ENCODE measurements around the gene UBE2L6.

Gene UBE2L6

DNA sequence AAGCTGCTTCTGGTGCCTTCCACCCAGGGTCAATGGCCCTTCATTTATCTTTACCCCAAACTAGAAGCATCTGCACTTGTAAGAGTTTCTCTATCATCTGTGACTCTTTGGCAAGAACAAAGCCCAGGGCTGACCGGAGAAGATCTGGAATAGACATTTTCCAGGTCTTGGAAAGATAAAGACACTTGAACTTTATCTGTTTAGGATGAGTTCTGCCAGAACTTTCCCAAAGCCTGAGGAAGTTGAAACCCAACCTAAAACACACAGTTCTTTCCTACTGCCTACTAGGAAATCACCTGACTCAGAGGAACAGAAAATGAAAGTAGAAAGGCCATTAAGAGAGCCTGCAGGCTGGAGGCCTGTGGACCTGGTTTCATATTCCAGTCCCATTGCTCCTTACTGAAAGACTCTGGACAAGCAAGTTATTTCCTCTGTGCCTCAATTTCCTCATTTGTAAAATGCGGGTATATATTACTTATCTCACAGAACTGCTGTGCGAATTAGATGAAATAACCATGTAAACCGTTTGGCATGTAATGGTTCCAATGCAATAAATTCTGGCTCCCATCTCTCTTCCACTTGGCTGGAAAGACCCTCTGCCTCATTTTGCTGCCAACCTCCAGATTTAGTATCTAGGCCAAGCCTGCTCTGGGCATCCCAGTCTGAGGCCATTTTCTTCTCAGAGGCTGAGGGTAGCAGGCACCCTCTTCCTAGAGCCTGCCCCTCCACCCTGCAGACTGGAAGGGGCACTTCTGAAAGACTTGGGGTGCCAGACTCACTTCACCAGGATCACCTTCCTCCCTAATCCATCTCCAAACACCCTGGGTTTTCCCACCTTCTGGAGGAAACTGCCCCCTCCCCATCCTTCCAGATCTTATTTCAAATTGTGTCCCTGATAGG, 1.2 kb downstream of the UBE2L6 start:
- TF ChIP-seq POLR2A (IDR thresholded peaks at IDR 0.05; ENCODE audit: extremely low read depth, insufficient read length) = no peak
- no peak for TF ChIP-seq MYC (IDR thresholded peaks at IDR 0.05; ENCODE audit: low read depth, low read length)
- TF ChIP-seq, protein P1, sequence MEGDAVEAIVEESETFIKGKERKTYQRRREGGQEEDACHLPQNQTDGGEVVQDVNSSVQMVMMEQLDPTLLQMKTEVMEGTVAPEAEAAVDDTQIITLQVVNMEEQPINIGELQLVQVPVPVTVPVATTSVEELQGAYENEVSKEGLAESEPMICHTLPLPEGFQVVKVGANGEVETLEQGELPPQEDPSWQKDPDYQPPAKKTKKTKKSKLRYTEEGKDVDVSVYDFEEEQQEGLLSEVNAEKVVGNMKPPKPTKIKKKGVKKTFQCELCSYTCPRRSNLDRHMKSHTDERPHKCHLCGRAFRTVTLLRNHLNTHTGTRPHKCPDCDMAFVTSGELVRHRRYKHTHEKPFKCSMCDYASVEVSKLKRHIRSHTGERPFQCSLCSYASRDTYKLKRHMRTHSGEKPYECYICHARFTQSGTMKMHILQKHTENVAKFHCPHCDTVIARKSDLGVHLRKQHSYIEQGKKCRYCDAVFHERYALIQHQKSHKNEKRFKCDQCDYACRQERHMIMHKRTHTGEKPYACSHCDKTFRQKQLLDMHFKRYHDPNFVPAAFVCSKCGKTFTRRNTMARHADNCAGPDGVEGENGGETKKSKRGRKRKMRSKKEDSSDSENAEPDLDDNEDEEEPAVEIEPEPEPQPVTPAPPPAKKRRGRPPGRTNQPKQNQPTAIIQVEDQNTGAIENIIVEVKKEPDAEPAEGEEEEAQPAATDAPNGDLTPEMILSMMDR (IDR thresholded peaks at IDR 0.05; ENCODE audit: low read depth, low read length) = no peak
- TF ChIP-seq, protein P2, sequence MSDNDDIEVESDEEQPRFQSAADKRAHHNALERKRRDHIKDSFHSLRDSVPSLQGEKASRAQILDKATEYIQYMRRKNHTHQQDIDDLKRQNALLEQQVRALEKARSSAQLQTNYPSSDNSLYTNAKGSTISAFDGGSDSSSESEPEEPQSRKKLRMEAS (IDR thresholded peaks at IDR 0.05; ENCODE audit: low read depth, low read length) = no peak
- H3K4me3 ChIP-seq (ENCODE audit: low read depth, low read length) = peak overlapping the region; percentile 34
- DNase-seq (ENCODE audit: low read depth) = peak; percentile 46

DNA sequence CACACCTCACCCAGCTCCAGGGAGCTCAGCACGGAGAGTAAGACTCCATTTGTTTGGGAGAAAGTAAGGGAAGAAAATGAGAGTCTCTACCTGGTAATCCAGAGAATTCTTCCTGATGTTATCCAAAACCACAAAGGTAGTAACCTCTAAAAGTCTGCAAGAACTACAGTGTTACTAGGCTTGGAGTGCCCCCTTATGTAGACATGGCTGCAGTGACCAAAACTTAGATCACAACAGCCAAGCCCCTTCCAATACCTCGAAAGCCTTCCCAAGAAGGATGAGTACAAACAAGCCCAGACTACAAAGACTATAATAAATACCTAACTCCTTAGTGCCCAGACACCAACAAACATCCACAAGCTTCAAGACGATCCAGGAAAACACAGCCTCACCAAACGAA, 4.9 kb downstream of the UBE2L6 start:
- H3K4me3 ChIP-seq (ENCODE audit: low read depth, low read length) = no peak overlapping the region
- DNase-seq (ENCODE audit: low read depth) = no peak
- TF ChIP-seq MYC (IDR thresholded peaks at IDR 0.05; ENCODE audit: low read depth, low read length) (no peak), POLR2A (IDR thresholded peaks at IDR 0.05; ENCODE audit: extremely low read depth, insufficient read length) (no peak)
- TF ChIP-seq, protein P2 (IDR thresholded peaks at IDR 0.05; ENCODE audit: low read depth, low read length) = no peak
- TF ChIP-seq, protein P1 (IDR thresholded peaks at IDR 0.05; ENCODE audit: low read depth, low read length) = no peak

DNA sequence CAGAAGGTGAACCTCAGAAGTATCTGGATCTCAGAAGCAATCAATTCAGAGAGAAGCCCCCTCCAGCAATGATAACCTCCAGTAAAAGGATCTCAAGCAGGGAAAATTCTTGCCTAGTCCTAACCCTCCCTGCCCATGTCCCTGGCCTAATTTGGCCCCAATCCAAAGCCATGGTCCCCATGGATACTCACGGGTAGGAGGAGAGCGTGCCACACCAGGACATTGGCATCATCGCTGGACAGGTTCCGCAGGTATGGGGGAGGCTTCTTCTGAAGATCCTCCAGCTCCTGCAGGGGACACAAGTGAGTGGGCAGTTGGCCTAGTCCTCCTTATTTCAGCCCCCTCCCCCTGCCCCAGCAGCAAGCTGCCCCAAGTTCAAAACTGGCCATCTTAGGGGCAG, 7.3 kb downstream of the UBE2L6 start:
- TF ChIP-seq POLR2A (IDR thresholded peaks at IDR 0.05; ENCODE audit: extremely low read depth, insufficient read length) = no peak
- TF ChIP-seq, protein P1 (IDR thresholded peaks at IDR 0.05; ENCODE audit: low read depth, low read length) = no peak
- no peak for TF ChIP-seq MYC (IDR thresholded peaks at IDR 0.05; ENCODE audit: low read depth, low read length)
- TF ChIP-seq, protein P2 (IDR thresholded peaks at IDR 0.05; ENCODE audit: low read depth, low read length) = no peak
- DNase-seq (ENCODE audit: low read depth) = no peak
- no peak overlapping the region for H3K4me3 ChIP-seq (ENCODE audit: low read depth, low read length)

DNA sequence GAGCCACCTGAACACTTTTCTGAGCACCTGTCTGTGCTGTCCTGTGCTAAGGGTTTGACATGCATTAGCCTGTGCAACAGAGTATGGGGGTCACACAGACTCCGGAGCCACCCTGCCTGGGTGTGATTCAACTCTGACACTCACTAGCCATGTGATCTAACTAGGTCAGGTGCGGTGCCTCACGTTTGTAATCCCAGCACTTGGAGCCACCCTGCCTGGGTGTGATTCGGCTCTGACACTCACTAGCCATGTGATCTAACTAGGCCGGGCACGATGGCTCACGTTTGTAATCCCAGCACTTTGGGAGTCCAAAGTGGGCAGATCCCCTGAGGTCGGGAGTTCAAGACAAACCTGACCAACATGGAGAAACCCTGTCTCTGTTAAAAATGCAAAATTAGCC, 11.4 kb downstream of the UBE2L6 start:
- no peak for DNase-seq (ENCODE audit: low read depth)
- no peak overlapping the region for H3K4me3 ChIP-seq (ENCODE audit: low read depth, low read length)
- no peak for TF ChIP-seq MYC (IDR thresholded peaks at IDR 0.05; ENCODE audit: low read depth, low read length)
- TF ChIP-seq, protein P1 (IDR thresholded peaks at IDR 0.05; ENCODE audit: low read depth, low read length) = no peak

DNA sequence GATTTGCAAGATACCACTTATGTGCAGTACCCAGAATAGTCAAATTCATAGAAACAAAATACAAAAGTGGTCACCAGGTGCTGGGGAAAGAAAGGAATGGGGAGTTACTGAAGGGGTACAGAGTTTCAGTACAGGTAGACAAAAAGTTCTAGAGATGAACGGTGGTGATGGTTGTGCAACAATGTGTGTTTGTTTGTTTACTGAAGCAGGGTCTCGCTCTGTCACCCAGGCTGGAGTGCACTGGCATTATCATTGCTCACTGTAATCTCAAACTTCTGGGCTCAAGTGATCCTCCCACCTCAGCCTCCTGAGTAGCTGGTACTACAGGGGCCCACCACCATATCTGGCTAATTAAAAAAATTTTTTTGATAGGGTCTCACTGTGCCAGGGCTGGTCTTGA, 12.1 kb downstream of the UBE2L6 start:
- DNase-seq (ENCODE audit: low read depth) = no peak
- no peak overlapping the region for H3K4me3 ChIP-seq (ENCODE audit: low read depth, low read length)
- TF ChIP-seq MYC (IDR thresholded peaks at IDR 0.05; ENCODE audit: low read depth, low read length) (no peak), POLR2A (IDR thresholded peaks at IDR 0.05; ENCODE audit: extremely low read depth, insufficient read length) (no peak)
- TF ChIP-seq, protein P1 (IDR thresholded peaks at IDR 0.05; ENCODE audit: low read depth, low read length) = no peak
- TF ChIP-seq, protein P2 (IDR thresholded peaks at IDR 0.05; ENCODE audit: low read depth, low read length) = no peak
